ENCODE data around the gene SVIP. TPM values are rescaled to one million over a fixed set of nuclear protein-coding genes. Genes with fewer than 3 reads are reported as not detected.

Gene SVIP, protein sequence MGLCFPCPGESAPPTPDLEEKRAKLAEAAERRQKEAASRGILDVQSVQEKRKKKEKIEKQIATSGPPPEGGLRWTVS
- polyA plus RNA-seq (2014; cell fraction: cytosol; rRNA removed) = 17.8 and 20.0 TPM in 2 replicates
- polyA plus RNA-seq (2014; cell fraction: nucleus; rRNA removed) = 10.2 and 13.4 TPM in 2 replicates

DNA sequence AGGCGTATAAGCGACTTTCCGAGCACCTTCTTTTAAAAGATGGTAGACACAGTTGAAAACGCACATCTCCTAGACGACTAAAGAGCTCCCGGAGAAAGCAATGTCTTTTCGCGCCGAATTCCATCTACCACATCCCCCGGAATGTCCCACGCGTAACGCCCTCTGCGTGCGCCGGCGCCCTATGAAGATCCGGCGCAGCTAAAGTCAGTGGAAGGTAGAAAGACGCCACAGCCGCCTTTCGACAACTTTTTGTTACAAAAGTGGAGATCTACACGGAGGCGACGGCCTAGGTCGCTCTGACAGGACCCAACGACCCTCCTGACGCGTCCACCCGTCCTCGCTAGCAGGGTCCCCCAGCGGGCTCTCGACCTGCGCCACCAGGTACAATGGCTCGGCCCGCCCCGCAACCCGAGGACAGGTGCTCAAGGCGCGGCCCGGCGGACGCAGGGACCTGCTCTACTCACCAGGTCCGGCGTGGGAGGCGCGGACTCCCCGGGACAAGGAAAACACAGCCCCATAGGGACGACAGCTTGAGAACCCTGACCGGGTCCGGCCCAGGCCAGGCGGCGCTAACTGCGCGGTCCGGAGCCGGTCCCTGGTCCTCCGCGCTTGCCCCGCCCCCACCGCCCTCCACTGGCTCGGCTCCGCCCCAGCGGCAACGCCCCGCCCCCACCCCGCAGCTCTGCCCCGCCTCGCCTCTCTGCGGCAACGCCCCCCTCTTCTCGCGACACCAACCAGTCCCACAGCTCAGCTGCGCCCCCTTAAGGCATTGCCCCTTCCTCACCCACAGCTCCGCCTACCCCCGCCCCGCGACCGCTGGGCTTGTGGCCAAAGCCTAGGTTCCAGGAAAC lies at the start of gene SVIP:
TSS of gene SVIP (minus strand) at position 571 of the 851 bp plus-strand sequence. CDS start at position 518, 53 bp downstream.
- DNase-seq (ENCODE audit: low spot score) = peak; percentile 92

DNA sequence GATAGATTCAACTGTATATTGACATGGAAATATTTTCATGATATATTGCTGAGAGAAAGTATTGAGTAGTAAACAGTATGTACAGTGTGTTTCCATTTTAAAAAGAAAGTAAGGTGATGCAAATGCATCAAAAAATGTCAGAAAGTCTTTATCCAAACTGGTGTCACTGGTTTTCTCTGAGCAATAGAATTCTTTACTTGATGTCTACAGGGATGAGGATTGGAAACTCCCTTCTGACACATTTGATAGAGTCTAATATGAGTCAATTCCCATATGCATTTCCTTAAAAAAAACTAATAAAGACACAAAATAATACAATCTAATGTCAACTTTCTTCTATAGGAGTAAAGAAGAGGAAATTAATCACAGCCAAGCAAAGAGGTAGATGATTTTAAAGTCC lies 49.0 kb upstream of the SVIP start:
- DNase-seq (ENCODE audit: low spot score) = no peak

DNA sequence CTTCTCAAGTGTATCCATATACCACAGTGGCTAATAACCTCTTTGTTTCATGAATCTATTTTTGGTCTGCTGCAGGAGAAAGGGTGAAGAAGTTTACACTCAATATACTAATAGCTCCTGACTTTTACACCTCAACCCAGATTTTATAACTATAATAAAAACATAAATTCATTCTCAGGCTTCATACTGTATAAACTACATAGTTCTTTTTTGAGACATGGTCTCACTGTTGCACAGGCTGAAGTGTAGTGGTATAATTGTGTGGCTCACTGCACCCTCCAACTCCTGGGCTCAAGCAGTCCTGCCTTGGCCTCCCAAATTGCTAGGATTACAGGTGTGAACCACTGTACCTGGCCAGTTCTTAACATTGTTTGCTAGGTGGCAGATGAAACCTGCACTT lies 48.4 kb upstream of the SVIP start:
- DNase-seq (ENCODE audit: low spot score) = no peak

DNA sequence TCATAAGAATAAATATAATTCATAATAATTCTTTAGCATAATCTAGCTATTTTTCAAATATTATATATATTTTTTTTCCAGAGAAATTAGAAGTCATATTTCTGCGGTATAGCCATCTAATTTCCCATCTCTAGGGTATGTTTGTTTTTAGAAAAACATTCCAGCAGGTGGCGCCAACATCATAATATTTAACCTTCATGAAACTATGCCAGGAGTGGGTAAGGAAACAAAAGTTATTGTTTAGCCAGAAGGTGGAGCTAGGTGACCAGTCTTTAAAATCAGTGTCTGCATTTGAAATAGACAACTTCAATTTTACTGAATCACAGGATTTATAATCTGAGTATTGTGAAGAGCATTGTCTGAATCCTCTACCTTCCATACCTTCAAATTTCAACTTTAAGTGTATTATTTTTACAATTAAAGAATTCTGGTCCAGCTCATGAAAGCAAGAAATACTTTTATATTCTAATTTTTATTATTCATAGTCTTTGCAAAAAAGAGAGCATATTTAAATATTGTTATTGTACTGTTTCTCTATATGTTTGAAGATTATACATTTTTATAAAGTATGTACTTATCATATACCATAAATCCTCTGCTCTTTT lies 46.4 kb upstream of the SVIP start:
- peak; percentile 89 for DNase-seq (ENCODE audit: low spot score)

DNA sequence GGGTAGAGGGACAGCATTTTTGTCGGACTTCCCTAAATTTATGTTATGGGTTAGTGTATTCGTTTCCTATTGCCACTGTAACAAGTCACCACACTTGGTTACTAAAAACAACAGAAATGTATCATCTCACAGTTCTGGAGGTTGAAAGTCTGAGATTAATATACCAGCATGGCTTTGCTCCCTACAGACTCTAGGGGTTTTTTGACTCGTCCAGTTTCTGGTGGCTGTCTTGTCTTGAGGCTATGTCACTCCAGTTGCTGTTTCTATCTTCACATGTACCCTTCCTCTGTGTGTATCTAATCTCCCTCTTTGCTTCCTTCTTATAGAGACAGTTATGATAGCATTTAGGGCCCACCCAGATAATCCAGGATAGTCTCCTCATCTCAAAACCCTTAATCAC lies 39.7 kb upstream of the SVIP start:
- no peak for DNase-seq (ENCODE audit: low spot score)

DNA sequence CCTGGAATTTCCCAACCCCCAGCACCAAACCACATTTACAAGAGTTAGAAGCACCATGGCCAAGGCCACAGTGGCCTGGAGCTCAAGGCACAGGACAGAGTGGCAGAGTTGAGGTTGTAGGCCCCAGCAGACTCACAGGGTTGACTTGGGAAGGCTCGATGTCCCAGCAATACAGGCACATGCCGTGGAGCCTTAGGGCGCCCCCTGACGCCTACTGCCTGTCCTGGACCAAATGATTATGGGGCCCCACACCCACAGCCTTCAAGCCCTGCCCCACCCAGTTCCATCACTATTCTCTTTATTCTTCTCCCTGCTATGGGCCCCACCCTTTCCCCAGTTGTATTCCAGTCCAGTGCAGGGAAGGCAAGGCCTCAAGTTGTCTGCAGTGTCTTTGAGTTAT lies 30.6 kb upstream of the SVIP start, which contains the start of gene CCDC179:
TSS of gene CCDC179 (minus strand) at position 234 of the 400 bp plus-strand sequence. CDS start at position 181, 53 bp downstream.
- DNase-seq (ENCODE audit: low spot score) = no peak

DNA sequence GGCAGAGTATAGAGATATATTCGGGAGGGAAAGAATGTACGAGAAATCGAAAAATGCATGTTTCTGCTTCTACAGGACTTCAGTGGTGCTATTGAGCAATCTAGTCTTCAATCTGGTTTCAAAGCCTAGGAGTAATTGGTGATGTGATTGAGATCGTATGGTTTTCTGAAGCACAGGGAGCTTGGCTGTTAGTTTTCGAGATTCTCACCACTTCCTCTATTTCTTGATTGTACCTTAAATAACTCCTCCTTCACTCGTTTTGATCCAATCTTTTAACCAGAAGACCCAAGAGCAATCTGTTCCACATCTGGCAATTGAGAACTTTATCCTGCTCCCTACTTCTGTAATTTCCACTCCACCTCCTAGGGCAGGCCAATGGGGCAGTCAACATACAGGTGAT lies 30.2 kb upstream of the SVIP start:
- DNase-seq (ENCODE audit: low spot score) = no peak

DNA sequence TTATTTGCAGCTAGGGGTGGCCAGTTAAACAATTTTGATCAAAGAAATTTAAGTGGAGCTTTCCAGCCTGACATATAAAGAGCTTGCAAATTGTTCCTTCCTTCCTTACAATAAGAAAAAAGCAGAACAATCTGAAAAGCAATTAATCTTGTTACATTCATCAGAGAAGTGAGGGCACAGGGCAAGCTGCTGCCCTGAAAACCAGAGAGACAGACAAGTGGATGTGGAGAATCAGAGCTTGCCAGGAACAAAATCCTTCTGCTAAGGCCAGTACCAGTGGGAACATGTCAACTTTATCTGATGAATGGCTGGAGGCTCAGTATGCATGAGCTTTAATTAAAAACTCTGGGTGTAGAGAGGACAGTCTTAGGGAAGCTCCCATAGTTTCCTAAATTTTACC lies 21.9 kb upstream of the SVIP start:
- no peak for DNase-seq (ENCODE audit: low spot score)

DNA sequence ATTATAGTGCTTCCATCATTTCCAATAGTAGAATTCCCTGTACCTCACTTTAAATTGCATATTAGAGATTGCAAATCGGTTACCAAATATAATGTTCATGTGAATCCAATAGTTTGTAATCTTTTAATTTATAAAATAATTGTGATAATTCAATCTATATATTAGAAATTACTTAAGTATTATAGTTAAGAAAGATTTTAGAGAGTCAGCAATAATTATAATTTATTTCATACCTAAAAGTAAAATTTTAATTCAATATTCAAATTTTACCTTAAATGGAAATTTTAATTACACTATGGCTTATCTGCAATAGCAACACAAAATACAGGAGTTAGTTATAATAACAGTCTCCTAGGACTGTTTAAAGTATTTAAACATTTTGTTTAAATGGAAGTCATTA lies 17.1 kb upstream of the SVIP start:
- DNase-seq (ENCODE audit: low spot score) = no peak

DNA sequence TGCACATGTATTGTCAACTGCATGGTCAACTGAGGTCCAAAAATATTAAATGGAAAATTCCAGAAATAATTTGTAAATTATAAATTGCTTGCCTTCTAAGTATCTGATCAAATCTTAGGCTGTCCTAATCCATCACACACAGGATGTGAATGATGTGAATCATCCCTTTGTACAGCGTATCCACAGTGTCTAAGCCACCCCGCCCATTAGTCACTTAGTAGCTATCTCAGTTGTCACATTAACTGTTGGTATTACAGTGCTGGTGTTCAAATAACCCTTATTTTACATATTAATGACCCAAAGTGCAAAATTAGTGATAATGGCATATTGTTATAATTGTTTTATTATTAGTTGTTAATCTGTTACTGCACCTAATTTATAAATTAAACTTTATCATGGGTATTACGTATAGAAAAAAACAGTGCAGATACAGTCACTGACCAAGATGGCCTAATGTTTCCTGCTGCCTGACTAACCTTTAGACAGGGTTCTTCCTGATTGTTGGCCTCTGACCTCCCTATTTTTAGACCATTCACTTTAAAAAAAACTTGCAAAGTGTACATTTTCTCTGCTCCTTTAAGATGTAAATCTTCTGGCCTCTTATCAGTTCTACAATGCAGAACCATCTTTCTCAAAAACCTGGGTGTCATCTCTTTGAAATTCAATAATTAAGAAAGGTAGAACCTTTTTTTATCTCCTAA lies 2.9 kb upstream of the SVIP start:
- DNase-seq (ENCODE audit: low spot score) = no peak

DNA sequence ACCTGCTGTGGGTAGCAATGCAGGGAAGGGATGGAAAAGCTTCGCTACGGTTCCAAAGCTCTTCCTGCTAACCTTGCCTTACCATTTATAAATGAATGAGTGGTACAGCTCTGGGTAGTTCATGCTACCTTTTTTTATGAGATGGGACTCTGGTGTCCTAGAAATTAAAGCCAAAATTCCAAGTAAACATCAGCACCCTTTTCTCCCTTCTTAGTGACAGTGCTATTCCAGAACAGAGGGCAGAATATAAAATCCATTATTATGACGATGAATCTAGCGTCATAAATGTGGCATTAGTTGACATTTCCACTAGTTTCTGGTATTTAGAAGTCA lies 447 bp upstream of the SVIP start:
- no peak for DNase-seq (ENCODE audit: low spot score)

DNA sequence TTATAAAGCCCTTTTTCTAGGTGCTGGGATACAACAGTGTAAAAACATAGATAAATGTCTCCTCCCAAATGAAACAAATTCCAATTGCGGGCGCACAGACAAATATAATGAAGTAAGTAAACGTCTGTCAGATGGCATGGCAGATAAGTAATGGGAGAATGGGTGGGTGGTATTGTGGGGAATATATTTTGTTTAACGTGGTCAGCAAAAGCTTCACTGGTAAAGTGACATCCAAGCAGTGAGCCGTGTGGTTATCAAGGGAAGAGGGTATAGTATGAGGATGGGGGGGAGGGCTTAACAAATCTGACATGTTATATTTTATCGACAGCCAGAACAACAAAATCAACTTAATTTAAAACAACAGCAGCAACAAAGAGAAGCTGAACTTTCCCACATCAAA lies 1.2 kb downstream of the SVIP start:
- peak; percentile 34 for DNase-seq (ENCODE audit: low spot score)

DNA sequence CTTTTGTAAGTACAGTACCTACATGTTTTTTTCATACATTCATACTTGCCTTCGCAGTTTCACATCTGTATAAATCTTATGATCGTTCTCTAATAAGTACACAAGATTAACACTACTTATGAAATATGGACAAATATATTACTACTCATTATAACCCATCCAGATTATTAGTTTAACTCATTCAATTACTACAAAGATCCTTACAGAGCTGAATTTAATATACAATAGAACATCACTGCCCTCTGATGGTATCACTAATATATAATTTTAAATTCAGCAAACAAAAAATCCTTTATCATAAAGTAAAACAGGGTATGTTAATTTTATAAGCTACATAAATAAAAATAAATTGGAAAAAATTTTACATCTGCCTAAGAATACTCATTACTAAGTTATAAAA lies 7.4 kb downstream of the SVIP start:
- DNase-seq (ENCODE audit: low spot score) = no peak

DNA sequence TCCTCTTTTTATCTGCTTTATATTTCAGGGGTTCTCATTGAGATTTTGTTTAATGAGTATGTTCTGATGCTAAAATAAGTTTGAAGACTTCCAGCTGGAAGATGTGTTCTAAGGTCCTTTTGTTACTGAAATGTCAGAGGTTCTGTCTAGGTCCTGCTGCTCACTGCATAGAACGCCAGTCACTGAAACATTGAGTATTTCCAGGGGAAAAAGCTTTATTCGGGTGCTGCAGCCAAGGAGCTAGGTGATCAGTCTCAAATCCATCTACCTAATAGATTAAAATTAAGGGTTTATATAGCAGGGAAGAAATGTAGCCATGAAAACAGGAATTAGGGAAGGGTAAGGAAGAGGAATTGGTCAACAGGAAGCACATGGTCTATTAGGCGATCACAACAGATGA lies 19.7 kb downstream of the SVIP start:
- no peak for DNase-seq (ENCODE audit: low spot score)

DNA sequence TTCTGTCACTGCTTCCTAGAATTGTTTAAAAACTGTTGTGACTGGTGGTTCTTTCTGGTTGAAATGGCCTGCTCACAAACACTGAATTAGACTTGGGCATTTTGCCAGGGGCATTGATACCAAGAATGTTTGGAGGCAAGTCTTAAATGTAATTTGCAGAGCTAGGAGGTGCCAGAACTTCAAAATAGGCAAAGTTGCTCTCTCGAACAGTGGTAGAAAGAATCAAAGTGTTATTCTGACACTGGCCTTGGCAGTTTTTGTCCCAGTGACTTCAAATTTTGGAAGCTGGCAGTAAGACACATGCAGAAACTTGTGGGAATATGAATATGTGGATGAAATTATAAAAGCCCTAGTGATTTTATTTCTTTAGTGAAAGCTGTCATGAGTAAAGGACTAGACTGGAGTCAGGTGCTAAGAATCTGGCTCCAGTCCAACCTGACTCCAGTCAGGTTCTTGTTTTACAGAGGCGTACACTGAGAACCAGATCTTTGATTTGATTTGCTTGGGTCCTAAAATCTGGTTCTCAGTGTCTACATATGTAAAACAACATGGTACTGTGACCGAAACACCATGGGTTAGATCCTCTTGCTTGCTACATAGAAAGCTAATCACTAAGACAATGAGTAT lies 20.9 kb downstream of the SVIP start:
- no peak for DNase-seq (ENCODE audit: low spot score)

DNA sequence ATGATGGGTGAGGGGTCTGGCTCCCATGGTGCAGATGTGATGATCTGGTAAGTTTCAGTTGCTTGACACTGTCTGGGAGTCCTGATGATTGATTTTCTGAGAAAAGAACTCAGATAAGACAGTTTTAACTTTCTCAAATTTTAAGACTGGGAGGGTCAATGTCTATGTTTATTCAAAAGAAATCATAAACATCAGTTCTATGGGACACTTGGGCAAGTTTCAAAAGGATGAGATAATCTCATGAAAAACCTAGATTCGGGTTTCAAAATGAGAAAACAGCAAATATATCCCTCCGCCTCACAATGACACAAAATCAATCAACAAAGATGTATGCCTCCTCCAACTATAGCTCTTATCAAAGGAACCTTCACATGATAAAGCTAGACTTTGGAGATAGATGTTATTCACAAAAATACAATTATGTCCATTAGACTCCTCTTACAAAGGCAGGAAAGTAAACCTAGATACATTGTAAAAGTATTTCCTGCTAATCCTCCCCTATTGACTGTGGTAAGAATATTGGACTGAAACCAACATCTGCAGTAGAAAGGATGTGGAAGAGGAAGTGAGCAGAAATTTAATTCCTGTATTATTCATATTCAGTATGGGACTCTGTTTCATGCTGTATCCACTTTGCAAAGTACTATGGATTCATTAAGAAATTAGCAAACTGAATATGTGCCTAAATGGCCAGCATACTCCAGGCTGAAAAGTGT lies 21.6 kb downstream of the SVIP start:
- no peak for DNase-seq (ENCODE audit: low spot score)

DNA sequence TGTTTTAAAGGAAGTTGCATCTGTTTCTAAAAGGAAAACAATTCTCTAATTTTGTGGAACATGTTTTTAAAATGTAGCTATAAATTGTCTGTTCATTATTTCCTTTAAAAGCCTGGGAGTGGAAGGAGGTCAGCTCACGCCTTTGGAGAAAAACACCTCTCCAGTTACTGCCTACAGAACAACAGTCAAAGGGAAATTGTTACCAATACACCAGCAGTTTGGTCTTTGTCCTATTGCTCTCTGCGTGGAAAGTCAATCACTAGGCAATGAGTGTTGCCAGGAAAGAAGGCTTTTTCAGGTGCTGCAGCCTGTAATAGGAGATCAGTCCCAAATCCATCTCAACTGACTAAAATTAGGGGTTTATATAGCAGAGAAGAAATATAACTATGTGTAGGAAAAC lies 22.2 kb downstream of the SVIP start:
- no peak for DNase-seq (ENCODE audit: low spot score)

DNA sequence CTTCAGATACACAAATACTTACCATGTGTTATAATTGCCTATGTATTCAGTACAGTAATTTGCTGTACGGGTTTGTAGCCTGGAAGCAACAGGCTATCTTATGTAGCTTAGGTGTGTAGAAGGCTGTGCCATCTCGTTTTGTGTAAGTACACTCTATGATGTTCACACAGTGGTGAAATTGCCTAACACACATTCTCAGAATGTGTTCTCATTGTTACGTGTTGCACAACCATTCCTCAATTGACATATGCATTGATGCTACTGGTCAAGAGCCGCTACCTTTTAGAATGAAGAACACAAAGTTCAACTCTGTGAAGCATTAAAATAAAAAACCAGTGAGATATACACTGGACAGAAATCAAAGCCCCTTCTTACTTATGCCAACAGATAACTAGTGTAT lies 26.7 kb downstream of the SVIP start:
- no peak for DNase-seq (ENCODE audit: low spot score)

DNA sequence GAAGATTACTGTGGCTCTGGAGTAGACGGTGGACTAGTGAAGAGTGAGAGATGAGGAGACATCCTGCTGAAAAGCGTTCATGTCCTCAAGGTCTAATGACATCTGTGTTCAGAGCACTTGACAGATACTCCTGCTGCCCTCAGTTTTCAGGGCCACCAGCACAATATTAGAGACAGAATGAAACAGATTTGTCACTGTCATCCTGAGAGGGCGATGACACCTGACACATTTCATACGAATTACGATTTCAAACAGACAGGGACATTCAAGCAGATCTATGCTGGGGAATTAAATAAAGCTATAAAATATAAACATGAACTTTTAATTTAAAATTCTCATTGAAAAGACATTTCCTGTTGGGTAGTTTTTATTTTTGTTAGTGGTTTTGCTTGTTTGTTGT lies 29.1 kb downstream of the SVIP start:
- DNase-seq (ENCODE audit: low spot score) = no peak

DNA sequence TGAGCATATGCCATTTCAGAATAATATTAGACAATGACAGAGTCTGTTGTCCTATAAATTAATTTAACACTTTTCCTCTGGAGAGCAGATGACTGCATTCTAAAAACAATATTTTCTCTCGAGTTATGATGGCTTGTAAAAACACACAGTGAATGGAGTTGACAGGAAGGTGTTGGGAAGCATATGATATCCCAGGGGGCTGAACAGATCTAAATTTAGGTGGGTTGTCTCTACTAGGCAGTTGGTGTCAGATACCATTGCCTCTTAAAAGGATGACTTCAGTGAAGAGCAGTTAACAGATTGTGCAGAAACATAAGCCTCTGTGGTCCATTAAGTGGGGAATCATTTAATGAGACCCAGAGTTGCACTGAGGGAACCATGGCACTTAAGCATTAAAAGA lies 30.7 kb downstream of the SVIP start:
- no peak for DNase-seq (ENCODE audit: low spot score)

DNA sequence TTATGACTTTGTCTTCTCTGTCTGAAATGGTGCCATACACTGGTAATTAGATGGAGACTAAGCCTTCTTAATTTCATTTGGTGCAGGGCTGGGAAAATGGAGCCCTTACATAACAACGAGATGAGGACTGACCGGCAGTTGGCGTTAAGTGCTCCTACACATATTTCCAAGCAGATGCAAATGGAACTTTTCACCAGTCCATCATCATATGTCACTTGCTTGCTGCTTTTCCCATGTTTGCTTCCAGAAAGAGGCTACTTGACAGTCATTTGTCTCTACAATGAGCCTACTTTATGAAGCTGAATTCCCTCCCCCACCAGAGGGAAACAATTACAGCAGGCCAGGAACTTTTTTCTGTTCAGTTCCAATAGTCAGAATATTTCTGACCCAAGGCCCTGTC lies 32.6 kb downstream of the SVIP start:
- peak; percentile 36 for DNase-seq (ENCODE audit: low spot score)
